GM12878 (cell line): ENCODE results near the gene SEMA5A. TPM values are rescaled to one million over a fixed set of nuclear protein-coding genes. Genes with fewer than 3 reads are reported as not detected.

Experiments
- ATAC-seq: fragments of 200-7000 bp; cut with Tn5 transposase; 3 replicates; pipeline ENCODE4 v1.9.1; 2020; ENCODE audit warnings: mild to moderate bottlenecking, moderate library complexity
- BruUV-seq: library from RNA; stranded (reverse); fragments of 400-500 nt; replicated peaks from 2 replicates; lab custom pipeline; 2021; lab: Mats Ljungman, UMichigan
- CTCF ChIA-PET: fragments of 300-600 bp; sonication (Branson Sonifier 250); formaldehyde crosslinking; extraction: SDS; loops from one replicate; lab custom pipeline; 2021; ENCODE audit warnings: inconsistent platforms; lab: Yijun Ruan, JAX
- POLR2A ChIA-PET: fragments of 350-600 bp; formaldehyde crosslinking; extraction: SDS; loops from one replicate; lab custom pipeline; 2021; ENCODE audit warnings: inconsistent platforms; lab: Charles Lee
- RAD21 ChIA-PET: fragments of 300-600 bp; sonication (Branson Sonifier 250); formaldehyde crosslinking; loops from one replicate; lab custom pipeline; 2023; ENCODE audit warnings: antibody characterized with exemption; ENCODE audit not compliant: unreplicated experiment; lab: Charles Lee
- SMC1A ChIA-PET: fragments of 300-600 bp; sonication (Branson Sonifier 250); formaldehyde crosslinking; loops from one replicate; lab custom pipeline; 2023; ENCODE audit not compliant: unreplicated experiment, uncharacterized antibody; lab: Charles Lee
- DNase-seq: peaks from one replicate; pipeline ENCODE4 v3.0.0-alpha.2; 2011; ENCODE audit warnings: low read depth, low spot score
- FAIRE-seq: peaks from 3 replicates; lab custom pipeline; 2011; peaks lifted over from hg19 to GRCh38; lab: Jason Lieb, UNC
- H2AFZ ChIP-seq: 2 replicates; pipeline ENCODE4 v1.6.0; 2011; ENCODE audit warnings: low read depth, low read length, control low read depth; ENCODE audit not compliant: control insufficient read depth
- H3K27ac ChIP-seq: 2 replicates; pipeline ENCODE4 v1.5.1; 2011; ENCODE audit warnings: control low read depth; ENCODE audit not compliant: control insufficient read depth, insufficient read depth
- H3K27me3 ChIP-seq, 2 experiments: replicated peaks in 1 of 2; 2 replicates each; pipeline versions ENCODE4 v1.6.0 to v1.6.1; 2011; ENCODE audit warnings: low read length in 1 of 2; ENCODE audit not compliant: control insufficient read depth in 2 of 2, insufficient read depth in 2 of 2
- H3K36me3 ChIP-seq, 2 experiments: 2 replicates each; pipeline ENCODE4 v1.5.1; 2011; ENCODE audit warnings: low read length in 1 of 2; ENCODE audit not compliant: control insufficient read depth in 2 of 2, insufficient read depth in 2 of 2
- H3K4me1 ChIP-seq: 2 replicates; pipeline ENCODE4 v1.6.1; 2011; ENCODE audit warnings: mild to moderate bottlenecking, low read length, moderate library complexity, mixed read lengths; ENCODE audit not compliant: control insufficient read depth, insufficient read depth
- H3K4me2 ChIP-seq: 2 replicates; pipeline ENCODE4 v1.6.0; 2011; ENCODE audit warnings: control low read depth; ENCODE audit not compliant: control insufficient read depth, insufficient read depth
- H3K4me3 ChIP-seq: fragments of 200-600 bp; sonication (generic); 2 replicates; pipeline ENCODE4 v1.5.1; 2016
- H3K79me2 ChIP-seq: 2 replicates; pipeline ENCODE4 v1.6.0; 2011; ENCODE audit warnings: low read length; ENCODE audit not compliant: control insufficient read depth, insufficient read depth
- H3K9ac ChIP-seq: 2 replicates; pipeline ENCODE4 v1.8.0; 2011; ENCODE audit warnings: low read length, control low read depth, mixed read lengths; ENCODE audit not compliant: control insufficient read depth, insufficient read depth
- H3K9me3 ChIP-seq: replicated peaks from 3 replicates; pipeline ENCODE4 v1.5.1; 2011; ENCODE audit warnings: mild to moderate bottlenecking, low read length; ENCODE audit not compliant: control insufficient read depth, insufficient read depth
- H4K20me1 ChIP-seq: 2 replicates; pipeline ENCODE4 v1.6.0; 2011; ENCODE audit not compliant: control insufficient read depth, insufficient read depth
- FOXM1 ChIP-seq: IDR thresholded peaks from 2 replicates; pipeline ENCODE4 v1.6.1; 2012; ENCODE audit warnings: low read depth, mild to moderate bottlenecking, inconsistent platforms, low read length, moderate library complexity
- IKZF2 ChIP-seq, 2 experiments: fragments of 450-650 bp; IDR thresholded peaks; 2 replicates each; pipeline ENCODE4 v1.6.1; 2017; ENCODE audit warnings: mild to moderate bottlenecking in 2 of 2, moderate library complexity in 2 of 2
- in situ Hi-C: fragments of 300-500 bp; cut with MboI; formaldehyde crosslinking; loops from 9 replicates; pipeline ENCODE4 v1.14.3; 2018; ENCODE audit warnings: mixed read lengths
- intact Hi-C: fragments of 100-400 bp; cut with micrococcal nuclease; formaldehyde crosslinking; loops from one replicate; pipeline ENCODE4 v1.14.2; 2022; ENCODE audit not compliant: unreplicated experiment
- polyA plus RNA-seq, 11 experiments: library from polyadenylated mRNA; depleted of rRNA in 4 of 11; unstranded in 6 of 11; stranded (reverse) in 5 of 11; fragments of >200 nt; fragmentation: Nextera tagmentation in 4 of 11; fragmentation: Illumina TruSeq in 1 of 11; extraction: Ambion mirVana in 4 of 11; extraction: Trizol in 1 of 11; gene quantifications; 1 replicate in 1 of 11; 2 replicates in 10 of 11; pipeline versions ENCODE4 v1.2.1 to v1.2.3, GENCODE V29; 2011 to 2016; ENCODE audit warnings: inconsistent platforms in 2 of 11, missing spikeins in 2 of 11, low read depth in 1 of 11
- total RNA-seq, 4 experiments: library from RNA; depleted of rRNA in 3 of 4; stranded (reverse); fragments of >200 nt in 3 of 4; fragmentation: Illumina TruSeq in 1 of 4; extraction: Trizol in 1 of 4; gene quantifications; 2 replicates each; pipeline versions ENCODE4 v1.2.1 to v1.2.3, GENCODE V29; 2013 to 2021

Gene SEMA5A
- total and polyA plus RNA-seq, 10 of the 15 experiments (the other 5 are each of a cell fraction or from before 2014, with no cell fraction given), result 0.03 to 2.4 (median 0.09) TPM; not detected in 1

GRCh38 chr5:9313751-9314150 is 232.1 kb downstream of the SEMA5A start:
- H3K4me2 ChIP-seq, result no peak overlapping the region
- TF ChIP-seq IKZF2 (IDR thresholded peaks at IDR 0.05), result no peak
- H3K9me3 ChIP-seq, result no peaks in the 10 kb centered on the region
- H3K4me1 ChIP-seq, result no peaks in the 10 kb centered on the region
- H3K36me3 ChIP-seq, result no peaks in the 10 kb centered on the region
- H3K27me3 ChIP-seq, result no peaks in the 10 kb centered on the region
- ATAC-seq, result no peak
- H3K79me2 ChIP-seq, result no peaks in the 10 kb centered on the region
- H4K20me1 ChIP-seq, result no peaks in the 10 kb centered on the region
- no TSS peak for BruUV-seq
- intact Hi-C loops (no loop called here), in situ Hi-C loops (no loop called here)
- no peak for FAIRE-seq
- H3K9ac ChIP-seq, result no peak overlapping the region
- SMC1A ChIA-PET, result no interaction called here
- DNase-seq, result no peak
- CTCF ChIA-PET, result no interaction called here
- H3K4me3 ChIP-seq, result no peak overlapping the region
- H3K27ac ChIP-seq, result no peak overlapping the region
- no peak overlapping the region for H2AFZ ChIP-seq
- RAD21 ChIA-PET, result no interaction called here
- POLR2A ChIA-PET, result no interaction called here

DNA sequence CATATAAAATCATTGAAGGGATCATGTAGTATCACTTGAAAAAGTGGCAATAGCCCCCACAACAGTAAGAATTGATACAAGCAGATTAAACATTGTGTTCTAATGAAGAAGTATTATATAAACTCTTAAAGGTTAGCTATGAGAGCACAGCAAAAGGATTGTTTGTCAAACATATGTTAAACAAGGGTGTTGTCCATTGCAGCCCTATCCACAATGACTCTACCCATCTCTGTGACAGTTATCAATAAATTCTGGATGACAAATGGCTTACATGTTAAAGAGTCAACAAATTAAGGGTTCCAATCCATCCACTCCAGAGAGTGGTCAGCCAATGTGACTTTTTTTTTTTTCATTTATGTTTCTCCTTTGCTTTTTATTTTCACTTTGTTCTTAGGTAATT is 238.7 kb downstream of the SEMA5A start:
- no peak overlapping the region for H2AFZ ChIP-seq
- ChIA-PET RAD21 (no interaction called here), CTCF (no interaction called here), SMC1A (interaction anchor here (0.6 kb wide), 1 partner anchor 59 kb away, joined by 4 read pairs; no protein-coding TSS in a partner anchor), POLR2A (no interaction called here)
- no TSS peak for BruUV-seq
- DNase-seq, result no peak
- no peak overlapping the region for H3K9ac ChIP-seq
- no peaks in the 10 kb centered on the region for H3K36me3 ChIP-seq
- no peak overlapping the region for H3K4me3 ChIP-seq
- H4K20me1 ChIP-seq, result no peaks in the 10 kb centered on the region
- in situ Hi-C loops (no loop called here), intact Hi-C loops (no loop called here)
- H3K9me3 ChIP-seq, result no peaks in the 10 kb centered on the region
- H3K27me3 ChIP-seq, result no peaks in the 10 kb centered on the region
- TF ChIP-seq FOXM1, result no peak
- no peak overlapping the region for H3K4me2 ChIP-seq
- H3K79me2 ChIP-seq, result no peaks in the 10 kb centered on the region
- no peak overlapping the region for H3K27ac ChIP-seq
- no peaks in the 10 kb centered on the region for H3K4me1 ChIP-seq
- ATAC-seq, result no peak
- no peak for FAIRE-seq
